GM12801 (cell line): Measurements from ENCODE around the gene SYK.

Experiments
- TF ChIP-seq, protein P1 (sequence below): IDR thresholded peaks from one replicate; pipeline ENCODE4 v1.5.1; 2011; ENCODE audit warnings: control low read depth; ENCODE audit not compliant: insufficient read length; ENCODE audit errors: extremely low read depth

Gene SYK

DNA sequence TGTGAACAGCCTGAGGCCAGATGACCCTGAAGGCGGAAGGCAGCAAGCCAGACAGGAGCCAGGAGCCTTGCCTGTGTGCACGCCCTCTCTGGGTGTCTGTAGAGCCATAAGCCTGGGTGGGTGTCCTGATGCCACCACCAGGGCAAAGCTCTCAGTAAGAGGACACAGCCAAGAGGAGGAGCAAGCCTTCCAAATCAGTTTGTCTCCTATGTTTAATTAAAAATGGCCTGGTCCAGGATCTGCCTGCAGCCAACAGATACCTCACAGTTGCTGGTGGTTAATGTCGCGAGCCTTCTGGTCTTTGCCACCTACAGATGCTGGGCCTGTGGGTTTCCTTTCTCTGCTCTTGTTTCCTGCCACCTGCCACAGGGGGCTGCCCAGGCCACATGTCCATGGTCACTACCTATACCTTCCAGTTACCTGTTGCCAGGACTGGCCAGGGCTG, 56.9 kb downstream of the SYK start:
- TF ChIP-seq, protein P1, sequence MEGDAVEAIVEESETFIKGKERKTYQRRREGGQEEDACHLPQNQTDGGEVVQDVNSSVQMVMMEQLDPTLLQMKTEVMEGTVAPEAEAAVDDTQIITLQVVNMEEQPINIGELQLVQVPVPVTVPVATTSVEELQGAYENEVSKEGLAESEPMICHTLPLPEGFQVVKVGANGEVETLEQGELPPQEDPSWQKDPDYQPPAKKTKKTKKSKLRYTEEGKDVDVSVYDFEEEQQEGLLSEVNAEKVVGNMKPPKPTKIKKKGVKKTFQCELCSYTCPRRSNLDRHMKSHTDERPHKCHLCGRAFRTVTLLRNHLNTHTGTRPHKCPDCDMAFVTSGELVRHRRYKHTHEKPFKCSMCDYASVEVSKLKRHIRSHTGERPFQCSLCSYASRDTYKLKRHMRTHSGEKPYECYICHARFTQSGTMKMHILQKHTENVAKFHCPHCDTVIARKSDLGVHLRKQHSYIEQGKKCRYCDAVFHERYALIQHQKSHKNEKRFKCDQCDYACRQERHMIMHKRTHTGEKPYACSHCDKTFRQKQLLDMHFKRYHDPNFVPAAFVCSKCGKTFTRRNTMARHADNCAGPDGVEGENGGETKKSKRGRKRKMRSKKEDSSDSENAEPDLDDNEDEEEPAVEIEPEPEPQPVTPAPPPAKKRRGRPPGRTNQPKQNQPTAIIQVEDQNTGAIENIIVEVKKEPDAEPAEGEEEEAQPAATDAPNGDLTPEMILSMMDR, result no peak

DNA sequence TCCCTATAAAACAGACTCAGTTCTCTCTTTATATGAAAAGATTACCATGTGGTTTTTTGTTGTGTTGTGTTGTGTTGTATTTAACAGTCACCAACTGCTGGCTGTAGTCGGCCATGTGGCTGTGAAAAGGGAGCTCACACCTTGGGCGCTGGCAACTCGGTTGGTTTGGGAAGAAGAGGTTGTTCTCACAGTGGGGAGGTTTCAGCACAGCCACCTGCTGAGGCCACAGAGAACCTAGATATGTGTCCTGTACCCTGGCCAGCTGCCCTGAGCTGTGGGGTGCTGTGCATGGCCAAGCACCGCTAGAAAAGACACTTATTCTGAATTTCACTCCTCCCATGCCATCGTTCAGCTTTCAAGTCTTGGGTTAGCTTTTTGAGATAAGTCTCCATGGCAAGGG, 58.8 kb downstream of the SYK start:
- TF ChIP-seq, protein P1, result no peak

DNA sequence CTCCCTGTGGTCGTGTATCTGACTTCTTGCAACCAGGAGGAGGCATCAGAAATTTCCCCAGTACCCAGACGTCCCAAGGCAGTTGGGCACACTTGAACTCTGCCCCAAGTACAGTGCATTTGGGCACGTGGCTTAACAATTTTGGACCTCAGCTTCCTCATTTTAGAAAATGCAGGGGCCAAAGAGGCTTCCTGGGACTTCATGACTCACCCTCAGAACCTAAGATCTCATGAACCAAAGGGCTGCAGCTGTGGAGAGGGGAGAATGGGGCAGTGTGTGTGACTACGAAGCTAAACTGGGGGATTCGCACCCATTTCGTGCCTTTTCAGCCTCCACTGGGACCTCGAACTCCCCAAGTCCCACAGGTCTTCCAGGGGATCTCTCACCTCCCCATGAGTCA, 59.2 kb downstream of the SYK start:
- TF ChIP-seq, protein P1, result no peak

DNA sequence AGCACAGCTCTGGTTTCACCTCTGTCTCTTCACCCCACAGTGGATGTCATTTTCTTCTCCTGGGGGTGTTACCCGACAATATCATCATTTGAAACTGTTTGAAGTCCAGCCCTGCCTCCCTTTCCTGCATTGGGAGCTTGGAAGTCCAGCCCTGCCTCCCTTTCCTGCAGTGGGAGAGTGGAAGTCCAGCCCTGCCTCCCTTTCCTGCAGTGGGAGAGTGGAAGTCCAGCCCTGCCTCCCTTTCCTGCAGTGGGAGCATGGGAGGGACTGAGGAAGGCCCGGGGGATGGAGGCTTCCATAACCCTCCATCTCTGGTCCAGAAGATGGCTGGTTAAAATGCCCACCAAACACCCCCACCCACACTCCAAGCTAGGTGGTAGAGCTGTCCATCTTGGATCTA, 59.8 kb downstream of the SYK start:
- TF ChIP-seq, protein P1, result no peak

DNA sequence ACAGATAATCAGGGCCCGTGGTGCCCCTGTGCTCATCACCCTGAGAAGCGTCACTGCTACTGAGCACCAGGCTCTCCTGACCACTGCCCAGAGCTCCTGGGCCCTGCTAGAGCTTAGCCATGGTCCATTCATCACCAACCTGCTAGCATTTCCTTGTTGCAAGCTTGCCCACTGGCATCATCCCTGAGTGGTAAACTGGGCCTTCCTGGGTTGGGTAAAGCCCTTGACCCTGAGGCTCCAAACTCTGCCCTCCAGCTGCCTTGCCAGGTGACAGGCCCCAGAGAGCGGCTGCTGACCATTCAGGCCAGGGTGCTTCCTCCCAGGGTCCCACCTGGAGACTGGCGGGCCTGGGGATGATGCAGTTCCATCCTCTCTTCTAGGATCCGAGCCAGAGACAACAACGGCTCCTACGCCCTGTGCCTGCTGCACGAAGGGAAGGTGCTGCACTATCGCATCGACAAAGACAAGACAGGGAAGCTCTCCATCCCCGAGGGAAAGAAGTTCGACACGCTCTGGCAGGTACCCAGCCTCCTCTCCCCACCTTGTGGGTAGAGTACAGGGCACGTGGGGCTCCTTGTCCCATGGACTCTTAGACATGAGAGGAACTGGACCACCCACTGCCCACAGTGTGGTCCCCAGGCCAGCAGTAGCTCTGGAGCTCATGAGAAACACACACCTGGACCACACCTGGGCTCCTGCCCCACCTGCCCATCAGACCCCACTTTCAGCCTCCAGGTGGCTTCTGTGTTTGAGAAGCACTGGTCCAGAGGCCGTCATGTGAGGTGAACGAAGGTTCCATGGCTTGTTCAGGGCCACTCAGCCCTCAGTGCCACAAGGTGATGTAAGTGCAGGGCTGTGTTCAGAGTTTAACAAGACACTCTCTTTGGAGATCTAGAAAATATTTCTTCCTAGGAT, 60.5 kb downstream of the SYK start:
- TF ChIP-seq, protein P1, result no peak

DNA sequence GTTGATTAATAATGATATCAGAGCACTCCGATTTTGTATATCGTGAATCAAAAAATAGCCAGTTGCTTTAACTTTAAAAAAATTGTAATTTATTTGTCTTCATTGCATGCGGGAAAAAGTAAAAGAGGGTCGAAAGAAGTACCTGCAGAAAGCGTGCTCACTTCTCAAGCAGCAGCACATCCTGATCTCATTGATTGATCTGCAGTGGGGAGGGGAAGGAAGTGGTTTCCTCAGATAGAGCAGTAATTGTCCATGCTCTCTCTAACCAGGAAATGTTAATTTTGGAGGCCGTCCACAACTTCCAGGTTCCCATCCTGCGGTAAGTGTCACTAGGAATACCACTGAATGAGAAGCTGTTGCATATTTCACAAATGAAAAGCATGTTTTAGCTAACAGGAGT, 63.2 kb downstream of the SYK start:
- TF ChIP-seq, protein P1, result no peak

DNA sequence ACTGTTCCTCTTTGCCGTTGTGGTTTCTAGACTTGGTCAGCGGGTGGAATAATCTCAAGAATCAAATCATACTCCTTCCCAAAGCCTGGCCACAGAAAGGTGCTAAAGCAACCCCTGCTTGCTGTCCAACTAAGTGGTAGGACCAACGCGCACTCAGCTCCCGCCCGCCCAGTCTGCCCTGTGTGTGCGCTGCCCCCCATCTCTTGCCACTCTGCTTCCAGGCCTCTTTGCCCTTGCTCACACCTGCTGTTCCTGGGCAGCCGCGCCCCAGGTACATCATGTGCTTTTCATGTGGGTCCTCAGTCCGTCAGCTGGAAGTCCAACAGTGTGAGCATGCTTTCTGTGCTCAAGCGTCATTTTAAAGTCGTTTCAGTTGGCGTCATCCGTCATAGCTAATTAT, 65.5 kb downstream of the SYK start:
- TF ChIP-seq, protein P1, result no peak
